K562 (cell line): ENCODE data around the gene PLCG2. TPM values are rescaled to one million over a fixed set of nuclear protein-coding genes. Genes with fewer than 3 reads are reported as not detected.

Experiments used
- ATAC-seq: fragments of 200-7000 bp; cut with Tn5 transposase; 3 replicates; pipeline ENCODE4 v1.9.1; 2020; ENCODE audit warnings: moderate library complexity
- BruUV-seq: library from RNA; stranded (reverse); fragments of 400-500 nt; replicated peaks from 2 replicates; lab custom pipeline; 2021; lab: Mats Ljungman, UMichigan
- CTCF ChIA-PET: fragments of 300-600 bp; formaldehyde crosslinking; extraction: SDS; loops from one replicate; lab custom pipeline; 2021; ENCODE audit warnings: low intra/inter-chr PET ratio; lab: Yijun Ruan, JAX
- POLR2A ChIA-PET: fragments of 300-600, 350-650 bp; sonication (Branson Sonifier 250); formaldehyde crosslinking; extraction: SDS; loops from one replicate; lab custom pipeline; 2021; ENCODE audit warnings: antibody characterized with exemption, inconsistent platforms; lab: Yijun Ruan, JAX
- DNase-seq, 4 experiments: peaks; one replicate each; pipeline versions ENCODE4 v3.0.0 to v3.0.0-alpha.2; 2011 to 2018; ENCODE audit warnings: low spot score in 3 of 4, mixed read lengths in 3 of 4; ENCODE audit errors: extremely low read depth in 1 of 4
- FAIRE-seq: peaks from 2 replicates; lab custom pipeline; 2011; peaks lifted over from hg19 to GRCh38; lab: Jason Lieb, UNC
- H2AFZ ChIP-seq: 2 replicates; pipeline ENCODE4 v1.6.0; 2011; ENCODE audit warnings: low read depth, low read length, control low read depth, inconsistent platforms
- H3K27ac ChIP-seq: fragments of 200-600 bp; 3 replicates; pipeline ENCODE4 v1.8.0; 2011; ENCODE audit warnings: low read depth, mild to moderate bottlenecking, control low read depth, inconsistent platforms, low read length, moderate library complexity, mixed read lengths; ENCODE audit errors: extremely low read depth
- H3K27me3 ChIP-seq, 2 experiments: fragments of 300-600 bp in 1 of 2; 2 replicates in 1 of 2; 3 replicates in 1 of 2; pipeline versions ENCODE4 v1.6.0 to v1.8.0; 2011; ENCODE audit warnings: inconsistent platforms in 2 of 2, low read length in 2 of 2, mild to moderate bottlenecking in 1 of 2, mixed read lengths in 1 of 2, moderate library complexity in 1 of 2; ENCODE audit not compliant: control insufficient read depth in 2 of 2, insufficient read depth in 2 of 2
- H3K36me3 ChIP-seq: fragments of 300-600 bp; 3 replicates; pipeline ENCODE4 v1.8.0; 2011; ENCODE audit warnings: mild to moderate bottlenecking, low read length, inconsistent platforms; ENCODE audit not compliant: control insufficient read depth, insufficient read depth
- H3K4me1 ChIP-seq, 2 experiments: fragments of 200-600 bp in 1 of 2; replicated peaks in 1 of 2; 2 replicates in 1 of 2; 3 replicates in 1 of 2; pipeline versions ENCODE4 v1.5.1 to v1.8.0; 2011; ENCODE audit warnings: inconsistent platforms in 2 of 2, low read length in 2 of 2, mild to moderate bottlenecking in 1 of 2, mixed read lengths in 1 of 2, moderate library complexity in 1 of 2; ENCODE audit not compliant: control insufficient read depth in 2 of 2, insufficient read depth in 2 of 2
- H3K4me2 ChIP-seq: 2 replicates; pipeline ENCODE4 v1.6.1; 2011; ENCODE audit warnings: low read length, control low read depth, inconsistent platforms, mixed read lengths; ENCODE audit not compliant: insufficient read depth
- H3K4me3 ChIP-seq: fragments of 200-600 bp; sonication (generic), shearing (Covaris generic); 2 replicates; pipeline ENCODE4 v1.5.1; 2016; ENCODE audit warnings: control low read depth, inconsistent platforms
- H3K79me2 ChIP-seq: fragments of 200-600 bp; 3 replicates; pipeline ENCODE4 v1.8.0; 2011; ENCODE audit warnings: low read length, inconsistent platforms; ENCODE audit not compliant: control insufficient read depth, insufficient read depth
- H3K9ac ChIP-seq, 2 experiments: 2 replicates each; pipeline versions ENCODE4 v1.6.0 to v1.6.1; 2011; ENCODE audit warnings: low read depth in 2 of 2, low read length in 2 of 2, control low read depth in 1 of 2, inconsistent platforms in 1 of 2, mild to moderate bottlenecking in 1 of 2, mixed read lengths in 1 of 2; ENCODE audit not compliant: insufficient read depth in 1 of 2
- H3K9me1 ChIP-seq: one replicate; pipeline ENCODE4 v1.6.0; 2011; ENCODE audit warnings: inconsistent platforms, mild to moderate bottlenecking, low read length, moderate library complexity; ENCODE audit not compliant: control insufficient read depth, insufficient read depth
- H3K9me3 ChIP-seq: replicated peaks from 2 replicates; pipeline ENCODE4 v1.5.1; 2011; ENCODE audit warnings: low read depth, low read length, inconsistent platforms; ENCODE audit not compliant: control insufficient read depth, insufficient read depth
- H4K20me1 ChIP-seq: replicated peaks from 2 replicates; pipeline ENCODE4 v1.6.1; 2011; ENCODE audit warnings: low read length, inconsistent platforms, mixed read lengths; ENCODE audit not compliant: control insufficient read depth, insufficient read depth
- ATF1 ChIP-seq, 2 experiments: fragments of 450-650 bp in 1 of 2; IDR thresholded peaks; 2 replicates each; pipeline ENCODE4 v1.6.1; 2016; ENCODE audit warnings: missing compliant biosample characterization in 1 of 2, missing genetic modification characterization in 1 of 2
- EWSR1 ChIP-seq: fragments of 450-650 bp; IDR thresholded peaks from 2 replicates; pipeline ENCODE4 v1.6.1; 2018; ENCODE audit warnings: borderline replicate concordance, mild to moderate bottlenecking, low read depth, moderate library complexity; ENCODE audit not compliant: partially characterized antibody
- KLF10 ChIP-seq: fragments of 250-450 bp; sonication (Bioruptor Pico); IDR thresholded peaks from 2 replicates; pipeline ENCODE4 v1.6.1; 2021; ENCODE audit warnings: matching md5 sums
- LARP7 ChIP-seq: fragments of 450-650 bp; IDR thresholded peaks from 2 replicates; pipeline ENCODE4 v1.6.1; 2016
- MAFG ChIP-seq: fragments of 450-650 bp; conservative IDR thresholded peaks from 2 replicates; pipeline ENCODE4 v1.6.1; 2016; ENCODE audit warnings: missing genetic modification characterization, missing compliant biosample characterization
- PHB2 ChIP-seq: fragments of 450-650 bp; IDR thresholded peaks from 2 replicates; pipeline ENCODE4 v1.6.1; 2017; ENCODE audit warnings: low read depth
- POLR2G ChIP-seq: fragments of 200-400 bp; formaldehyde crosslinking; IDR thresholded peaks from 2 replicates; pipeline ENCODE4 v1.6.1; 2017; ENCODE audit warnings: low read depth, mild to moderate bottlenecking, antibody characterized with exemption, low read length, moderate library complexity
- U2AF1 ChIP-seq: fragments of 200-400 bp; formaldehyde crosslinking; optimal IDR thresholded peaks from 2 replicates; pipeline ENCODE3; 2017; ENCODE audit warnings: mild to moderate bottlenecking, low read depth, low read length, moderate library complexity
- whole genome bisulfite sequencing: fragments of 100-300 bp; shearing (Covaris generic); methylation state at CpG from one replicate; pipeline ENCODE4 v1.1.6; 2016; ENCODE audit warnings: low coverage, mixed read lengths; ENCODE audit not compliant: insufficient coverage; ENCODE audit errors: missing lambda C conversion rate; 5-methylcytosine and 5-hydroxymethylcytosine counted together
- in situ Hi-C: fragments of 300-500 bp; cut with MboI; formaldehyde crosslinking; loops from 4 replicates; pipeline ENCODE4 v1.15.0; 2018; ENCODE audit warnings: inconsistent platforms, mixed read lengths
- intact Hi-C: fragments of 100-400 bp; cut with micrococcal nuclease; formaldehyde crosslinking; loops from 2 replicates; pipeline ENCODE4 v1.14.2; 2022
- polyA plus RNA-seq, 8 experiments: library from polyadenylated mRNA; depleted of rRNA in 4 of 8; stranded (reverse) in 5 of 8; unstranded in 3 of 8; fragments of >200 nt; fragmentation: Nextera tagmentation in 2 of 8; fragmentation: Illumina TruSeq in 1 of 8; extraction: Ambion mirVana in 2 of 8; extraction: Trizol in 1 of 8; gene quantifications; 2 replicates each; pipeline versions ENCODE4 v1.2.1 to v1.2.3, GENCODE V29; 2011 to 2014; ENCODE audit warnings: inconsistent platforms in 1 of 8, missing spikeins in 1 of 8
- total RNA-seq, 7 experiments: library from RNA; depleted of rRNA in 6 of 7; stranded (reverse); fragments of >200 nt in 6 of 7; fragmentation: Illumina TruSeq in 2 of 7; extraction: Trizol in 2 of 7; gene quantifications; 2 replicates each; pipeline versions ENCODE4 v1.2.1 to v1.2.3, GENCODE V29; 2011 to 2021; ENCODE audit warnings: low replicate concordance in 1 of 7
- TF ChIP-seq, protein P1 (sequence below): fragments of 450-650 bp; IDR thresholded peaks from 2 replicates; pipeline ENCODE4 v1.6.1; 2016; ENCODE audit warnings: missing biosample characterization, missing genetic modification characterization

The PLCG2 gene
- total and polyA plus RNA-seq, 9 of the 15 experiments (the other 6 are each of a cell fraction or from before 2014, with no cell fraction given) = 0.94 to 7.1 (median 3.1) TPM

DNA sequence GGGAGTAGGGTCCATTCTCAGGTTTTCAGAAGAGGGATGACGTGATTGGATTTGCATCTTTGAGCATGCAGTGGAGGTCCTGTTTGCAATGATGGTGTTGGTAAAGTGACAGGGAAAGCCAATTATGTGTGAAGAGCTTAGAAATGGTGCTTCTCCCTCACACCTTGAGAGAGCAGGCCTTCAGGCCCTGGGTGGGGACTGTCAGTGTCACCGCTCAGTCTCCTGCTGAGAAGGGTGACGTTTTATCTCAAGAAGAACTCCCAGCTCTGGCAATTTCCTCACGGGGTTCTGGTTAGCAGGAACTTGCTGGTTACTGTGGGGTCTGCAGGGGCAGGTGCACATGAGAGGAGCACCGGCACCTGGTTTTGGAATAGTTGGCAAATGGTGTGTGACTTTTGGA, 11.2 kb downstream of the PLCG2 start:
- Histone ChIP-seq H3K9ac (no peak overlapping the region), H4K20me1 (0 out of 2 replicates have a peak, but pooled peaks cover 5% of the 10 kb centered on the region), H3K79me2 (no peaks in the 10 kb centered on the region), H3K27ac (no peak overlapping the region), H3K4me3 (no peak overlapping the region), H3K4me2 (no peak overlapping the region), H3K4me1 (peaks cover 0 to 3% of the 10 kb centered on the region in 2 experiments; a peak in 2 of 5 replicates), H3K27me3 (peaks cover 7 to 28% of the 10 kb centered on the region in 2 experiments; a peak in 4 of 5 replicates), H2AFZ (no peak overlapping the region), H3K9me1 (no peaks in the 10 kb centered on the region), H3K9me3 (no peaks in the 10 kb centered on the region), H3K36me3 (no peaks in the 10 kb centered on the region)
- in situ Hi-C loops (no loop called here), intact Hi-C loops (no loop called here)
- ATAC-seq (peak; percentile 29; the same call in 2 of the 3 replicates), FAIRE-seq (peak; percentile 55), DNase-seq (no peak)
- 5% methylated on average over 5 of the region's 5 CpGs for WGBS
- ChIA-PET POLR2A (interaction anchor here (0.5 to 2.3 kb wide), 4 partner anchors 10 to 33 kb away, joined by 3 to 8 read pairs (median 4); no protein-coding TSS in a partner anchor), CTCF (no interaction called here)
- no TSS peak for BruUV-seq
- TF ChIP-seq, protein P1, sequence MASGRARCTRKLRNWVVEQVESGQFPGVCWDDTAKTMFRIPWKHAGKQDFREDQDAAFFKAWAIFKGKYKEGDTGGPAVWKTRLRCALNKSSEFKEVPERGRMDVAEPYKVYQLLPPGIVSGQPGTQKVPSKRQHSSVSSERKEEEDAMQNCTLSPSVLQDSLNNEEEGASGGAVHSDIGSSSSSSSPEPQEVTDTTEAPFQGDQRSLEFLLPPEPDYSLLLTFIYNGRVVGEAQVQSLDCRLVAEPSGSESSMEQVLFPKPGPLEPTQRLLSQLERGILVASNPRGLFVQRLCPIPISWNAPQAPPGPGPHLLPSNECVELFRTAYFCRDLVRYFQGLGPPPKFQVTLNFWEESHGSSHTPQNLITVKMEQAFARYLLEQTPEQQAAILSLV (tag) = no peak
- no peak for TF ChIP-seq ATF1 (CRISPR knock-in tag; IDR thresholded peaks at IDR 0.05)
- TF ChIP-seq ATF1 (tag; IDR thresholded peaks at IDR 0.05) = 0 out of 2 replicates have a peak, but pooled peaks have one; percentile 29

DNA sequence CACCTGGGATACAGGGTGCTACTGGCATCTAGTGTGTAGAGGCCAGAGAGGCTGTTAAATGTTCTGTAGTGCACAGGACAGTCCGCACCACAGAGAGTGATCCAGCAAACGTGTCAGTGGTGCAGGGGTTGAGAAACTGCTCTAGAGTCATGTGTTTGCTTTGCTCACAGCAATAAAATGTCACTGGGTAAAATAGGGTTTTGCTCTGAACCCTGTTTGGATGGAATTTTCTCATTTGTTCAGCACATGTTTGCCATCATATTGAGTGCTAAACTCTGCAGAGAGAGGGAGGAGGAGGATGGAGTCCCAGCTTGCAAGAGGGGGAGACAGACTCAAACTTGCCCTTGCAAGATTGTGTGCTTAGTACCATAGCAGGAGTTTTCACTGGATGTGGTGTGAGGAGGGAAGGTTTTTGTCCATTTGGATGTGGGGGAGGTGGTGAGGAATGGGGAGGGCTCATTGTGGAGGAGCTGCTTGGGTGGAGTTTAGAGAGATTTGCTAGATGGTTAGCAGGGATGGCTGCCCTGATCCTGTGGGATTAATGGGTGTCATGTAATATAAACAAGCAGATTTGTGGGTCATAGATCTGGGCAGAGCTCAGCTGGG, 11.8 kb downstream of the PLCG2 start:
- FAIRE-seq = no peak

More for the DNA sequence above, 11.8 kb downstream of the PLCG2 start:
- Histone ChIP-seq H3K9me1 (no peaks in the 10 kb centered on the region), H3K27ac (no peak overlapping the region), H3K9ac (no peak overlapping the region), H3K4me1 (peaks cover 0 to 2% of the 10 kb centered on the region in 2 experiments; a peak in 2 of 5 replicates), H3K4me2 (no peak overlapping the region), H3K27me3 (peaks cover 7 to 23% of the 10 kb centered on the region in 2 experiments; a peak in 4 of 5 replicates), H2AFZ (no peak overlapping the region), H4K20me1 (0 out of 2 replicates have a peak, but pooled peaks cover 5% of the 10 kb centered on the region), H3K79me2 (no peaks in the 10 kb centered on the region), H3K9me3 (no peaks in the 10 kb centered on the region), H3K36me3 (no peaks in the 10 kb centered on the region), H3K4me3 (no peak overlapping the region)
- WGBS = 0% methylated on average over 2 of the region's 2 CpGs
- intact Hi-C loops = no loop called here
- BruUV-seq = no TSS peak
- peak; percentile 25; the same call in 1 of the 3 replicates for ATAC-seq
- POLR2A ChIA-PET = interaction anchor here (0.5 to 2.3 kb wide), 8 partner anchors 8 to 32 kb away, joined by 3 to 8 read pairs (median 4); partner anchors contain the start of gene PLCG2
- TF ChIP-seq PHB2 = no peak
- no peak for TF ChIP-seq U2AF1
- TF ChIP-seq POLR2G = no peak
- TF ChIP-seq MAFG (tag) = no peak
- no peak for TF ChIP-seq EWSR1
- TF ChIP-seq LARP7 = no peak
- TF ChIP-seq KLF10 (CRISPR knock-in tag) = no peak
- DNase-seq = no peak
- in situ Hi-C loops = no loop called here
- CTCF ChIA-PET = no interaction called here
